Occipital lobe (tissue), 3 donors: ENCODE results near the gene CORO1A. TPM values are rescaled to one million over a fixed set of nuclear protein-coding genes. Genes with fewer than 3 reads are reported as not detected.
"Not testable (repeated sequence)": the region's sequence is repeated elsewhere in the genome, so short reads cannot be mapped to it uniquely, and the experiment has no call there.

Source experiments
- DNase-seq: peaks from one replicate; lab custom pipeline; 2025; lab: John Stamatoyannopoulos, UW
- small RNA-seq: library from RNA; depleted of rRNA; stranded (forward); fragments of <200 nt; gene quantifications from one replicate; pipeline ENCODE3, GENCODE V24; 2014
- total RNA-seq: library from RNA; depleted of rRNA; stranded (reverse); fragments of >200 nt; gene quantifications from one replicate; pipeline ENCODE4 v1.2.3, GENCODE V29; 2014

Gene CORO1A
- total RNA-seq, 1 donor from 2014 or later = 15.9 TPM

- DNase-seq = not testable (repeated sequence)
Measured at GRCh38 chr16:30199608-30200343, 16.4 kb downstream of the CORO1A start.

- DNase-seq = not testable (repeated sequence)
Measured at GRCh38 chr16:30205541-30206236, 22.3 kb downstream of the CORO1A start.

- DNase-seq = not testable (repeated sequence)
Measured at GRCh38 chr16:30206252-30206651, 22.9 kb downstream of the CORO1A start.

- not testable (repeated sequence) for DNase-seq
Measured at GRCh38 chr16:30207063-30207704, 23.8 kb downstream of the CORO1A start.

GRCh38 chr16:30209032-30209431, 25.6 kb downstream of the CORO1A start:
- DNase-seq = not testable (repeated sequence)

- not testable (repeated sequence) for DNase-seq
Measured at GRCh38 chr16:30211414-30211813, 28.0 kb downstream of the CORO1A start.

GRCh38 chr16:30217082-30217481, 33.7 kb downstream of the CORO1A start:
- DNase-seq = not testable (repeated sequence)

Small RNAs within 50 kb of the gene (small RNA-seq; reads per million reads assigned to genes)
- gene AC106782.4 = not detected

Other genes with a start within 250 kb of the CORO1A start
- gene TMEM219, start 221.5 kb upstream of the CORO1A start, total RNA-seq = 22.5 TPM
- 49.8 TPM for gene TAOK2, start 209.7 kb upstream of the CORO1A start, total RNA-seq
- gene HIRIP3, start 188.0 kb upstream of the CORO1A start, total RNA-seq = 13.1 TPM
- 27.8 TPM for gene INO80E, start 187.4 kb upstream of the CORO1A start, total RNA-seq
- 10.5 TPM for gene DOC2A, start 172.6 kb upstream of the CORO1A start, total RNA-seq
- not detected for gene C16orf92, start 160.4 kb upstream of the CORO1A start, total RNA-seq
- 12.5 TPM for gene TLCD3B, start 152.3 kb upstream of the CORO1A start, total RNA-seq
- gene ALDOA, start 117.8 kb upstream of the CORO1A start, total RNA-seq = 57.4 TPM
- 81.4 TPM for gene PPP4C, start 107.6 kb upstream of the CORO1A start, total RNA-seq
- gene TBX6, start 91.7 kb upstream of the CORO1A start, total RNA-seq = 0.16 TPM
- gene YPEL3, start 87.4 kb upstream of the CORO1A start, total RNA-seq = 21.1 TPM
- gene GDPD3, start 70.1 kb upstream of the CORO1A start, total RNA-seq = 0.47 TPM
- 25.7 TPM for gene MAPK3, start 60.4 kb upstream of the CORO1A start, total RNA-seq
- gene BOLA2B, start 10.1 kb downstream of the CORO1A start, total RNA-seq = 12.5 TPM
- 13.9 TPM for gene SLX1A, start 10.3 kb downstream of the CORO1A start, total RNA-seq
- gene SULT1A3, start 15.7 kb downstream of the CORO1A start, total RNA-seq = 2.3 TPM
- 0.78 TPM for gene NPIPB13, start 64.9 kb downstream of the CORO1A start, total RNA-seq
- gene CD2BP2, start 171.7 kb downstream of the CORO1A start, total RNA-seq = 39.8 TPM
- 25.6 TPM for gene TBC1D10B, start 186.9 kb downstream of the CORO1A start, total RNA-seq
- 6.1 TPM for gene MYL11, start 191.2 kb downstream of the CORO1A start, total RNA-seq
- under 0.01 TPM for gene SEPTIN1, start 199.0 kb downstream of the CORO1A start, total RNA-seq
- 32.0 TPM for gene ZNF48, start 211.8 kb downstream of the CORO1A start, total RNA-seq
- gene ZNF771, start 224.0 kb downstream of the CORO1A start, total RNA-seq = 6.9 TPM
- gene DCTPP1, start 246.4 kb downstream of the CORO1A start, total RNA-seq = 29.8 TPM